Upper lobe of left lung (tissue), 4 donors: Measurements from ENCODE around the gene DBH.

Experiments
- CTCF ChIP-seq, 6 experiments: fragments of 450-650 bp in 4 of 6; fragments of 200-600 bp in 2 of 6; sonication (generic) in 2 of 6; IDR thresholded peaks; one replicate each; pipeline ENCODE4 v1.5.1; 2016 to 2019; ENCODE audit warnings: antibody characterized with exemption in 6 of 6
- POLR2A ChIP-seq, 4 donors: fragments of 450-650 bp; IDR thresholded peaks; one replicate each; pipeline ENCODE4 v1.5.1; 2016 to 2017; ENCODE audit warnings: antibody characterized with exemption in 4 of 4, mild to moderate bottlenecking in 2 of 4

- no peak for TF ChIP-seq CTCF (IDR thresholded peaks at IDR 0.05)
- no peak for TF ChIP-seq POLR2A (IDR thresholded peaks at IDR 0.05)
Observed at GRCh38 chr9:133686642-133687575, 50.7 kb downstream of the DBH start.
